IPS-18c (cell line): ENCODE results near the gene RBP3.
A peak's percentile ranks its signal among the peaks of the same experiment; 100 is the strongest.

Source experiments
- H3K4me3 ChIP-seq: 2 replicates; pipeline ENCODE4 v1.7.0; 2013; ENCODE audit warnings: low read depth, mild to moderate bottlenecking, low read length, moderate library complexity; ENCODE audit not compliant: insufficient read depth
- H3K9me3 ChIP-seq: one replicate; pipeline ENCODE4 v1.6.1; 2013; ENCODE audit warnings: mild to moderate bottlenecking, low read length, moderate library complexity; ENCODE audit not compliant: control insufficient read depth, insufficient read depth

The RBP3 gene

GRCh38 chr10:47348138-47348651 is at the start of gene RBP3:
Gene RBP3, plus strand, starts transcription at chr10:47348363. Its CDS starts 122 bp downstream, at chr10:47348485.
- Histone ChIP-seq H3K9me3 (no peaks in the 10 kb centered on the region), H3K4me3 (no peak within 1 kb of the TSS)

DNA sequence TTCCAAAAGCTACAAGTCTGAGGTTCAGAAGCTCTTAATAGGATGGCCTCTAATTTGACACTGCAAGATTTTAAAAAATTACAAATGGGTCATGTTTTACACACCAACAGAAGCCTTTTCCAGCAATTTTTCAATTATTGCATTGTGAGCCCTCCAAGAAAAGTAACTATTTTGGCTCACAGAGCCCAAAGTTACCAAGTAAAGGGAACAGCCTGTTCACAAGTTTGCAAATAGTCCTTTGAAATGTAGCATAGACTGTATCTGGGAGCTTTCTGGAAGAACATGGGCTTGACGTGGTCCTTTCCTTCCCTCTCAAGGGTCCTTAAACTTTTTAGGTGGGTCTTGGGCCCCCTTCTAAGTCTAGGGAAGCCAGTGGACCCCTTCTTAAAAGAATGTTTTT is 49.4 kb upstream of the RBP3 start:
- H3K4me3 ChIP-seq, result no peak overlapping the region
- no peaks in the 10 kb centered on the region for H3K9me3 ChIP-seq

- H3K9me3 ChIP-seq, result no peaks in the 10 kb centered on the region
- H3K4me3 ChIP-seq, result peak within 1 kb of the TSS; percentile 47
Observed at GRCh38 chr10:47299611-47300428, 48.3 kb upstream of the RBP3 start, which contains the start of gene GDF10. Gene GDF10, plus strand, starts transcription at chr10:47300197. Its CDS starts 455 bp downstream, at chr10:47300652.

GRCh38 chr10:47300429-47300931 is 47.7 kb upstream of the RBP3 start:
- Histone ChIP-seq H3K9me3 (no peaks in the 10 kb centered on the region), H3K4me3 (peak overlapping the region; percentile 47)

DNA sequence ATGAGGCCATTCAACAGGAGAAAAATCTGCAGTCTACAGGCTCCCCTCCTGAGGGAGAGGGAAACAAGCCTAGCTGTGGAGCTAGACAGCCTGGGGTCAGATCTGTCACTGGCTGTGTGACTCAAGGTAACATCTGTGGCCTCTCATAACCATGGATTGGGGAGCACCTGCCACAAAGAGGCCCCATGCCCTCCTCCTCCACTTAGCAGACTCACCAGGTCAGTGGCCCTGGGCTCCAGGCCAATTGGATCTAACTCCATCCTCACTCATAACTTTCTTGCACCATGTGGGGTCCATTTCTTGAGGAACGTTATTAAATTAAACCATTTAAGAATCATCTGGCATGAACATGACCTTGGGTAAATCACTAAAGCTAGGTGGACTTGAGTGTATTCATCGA is 46.3 kb upstream of the RBP3 start:
- Histone ChIP-seq H3K9me3 (no peaks in the 10 kb centered on the region), H3K4me3 (no peak overlapping the region)

DNA sequence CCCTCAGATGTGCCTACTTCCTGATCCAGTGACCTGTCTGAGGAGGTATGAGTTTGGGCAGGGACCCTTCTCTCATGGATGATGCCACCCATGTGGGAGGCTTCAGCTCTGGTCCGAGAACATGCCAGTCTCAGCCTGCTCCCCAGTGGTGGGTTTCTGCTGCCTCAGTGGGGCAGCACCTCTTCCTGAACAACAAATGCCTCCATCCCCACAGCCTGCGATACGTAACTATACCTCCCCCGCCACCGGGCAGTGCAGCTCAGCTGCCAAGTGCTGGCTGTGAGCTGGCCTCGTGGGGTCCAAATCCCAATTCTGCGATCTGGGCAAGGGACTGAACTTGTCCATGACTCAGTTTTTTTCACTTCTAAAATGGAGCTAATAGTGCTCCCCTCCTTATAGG is 45.1 kb upstream of the RBP3 start:
- H3K9me3 ChIP-seq, result no peaks in the 10 kb centered on the region
- no peak overlapping the region for H3K4me3 ChIP-seq

DNA sequence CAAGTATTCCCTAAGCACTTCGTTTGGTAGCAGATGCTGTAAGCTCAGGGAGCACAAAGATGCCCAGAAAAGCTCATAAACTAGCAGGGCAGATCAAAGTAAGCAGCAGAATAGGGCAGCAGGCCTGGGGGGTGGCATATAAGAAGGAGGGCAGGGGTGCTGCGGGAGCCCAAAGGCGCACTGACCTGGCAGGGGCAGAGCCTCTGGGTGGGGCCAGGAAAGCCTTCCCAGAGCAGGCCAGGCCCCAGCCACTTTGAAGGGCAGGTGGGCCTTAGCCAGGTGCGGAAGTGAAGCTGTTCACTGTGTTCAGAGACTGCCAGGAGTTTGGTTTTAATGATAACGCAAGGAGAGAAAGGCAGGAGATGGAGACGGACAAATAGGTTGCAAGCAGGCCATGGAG is 44.3 kb upstream of the RBP3 start:
- Histone ChIP-seq H3K4me3 (no peak overlapping the region), H3K9me3 (no peaks in the 10 kb centered on the region)

GRCh38 chr10:47305566-47305965 is 42.6 kb upstream of the RBP3 start:
- H3K9me3 ChIP-seq, result no peaks in the 10 kb centered on the region
- H3K4me3 ChIP-seq, result no peak overlapping the region

DNA sequence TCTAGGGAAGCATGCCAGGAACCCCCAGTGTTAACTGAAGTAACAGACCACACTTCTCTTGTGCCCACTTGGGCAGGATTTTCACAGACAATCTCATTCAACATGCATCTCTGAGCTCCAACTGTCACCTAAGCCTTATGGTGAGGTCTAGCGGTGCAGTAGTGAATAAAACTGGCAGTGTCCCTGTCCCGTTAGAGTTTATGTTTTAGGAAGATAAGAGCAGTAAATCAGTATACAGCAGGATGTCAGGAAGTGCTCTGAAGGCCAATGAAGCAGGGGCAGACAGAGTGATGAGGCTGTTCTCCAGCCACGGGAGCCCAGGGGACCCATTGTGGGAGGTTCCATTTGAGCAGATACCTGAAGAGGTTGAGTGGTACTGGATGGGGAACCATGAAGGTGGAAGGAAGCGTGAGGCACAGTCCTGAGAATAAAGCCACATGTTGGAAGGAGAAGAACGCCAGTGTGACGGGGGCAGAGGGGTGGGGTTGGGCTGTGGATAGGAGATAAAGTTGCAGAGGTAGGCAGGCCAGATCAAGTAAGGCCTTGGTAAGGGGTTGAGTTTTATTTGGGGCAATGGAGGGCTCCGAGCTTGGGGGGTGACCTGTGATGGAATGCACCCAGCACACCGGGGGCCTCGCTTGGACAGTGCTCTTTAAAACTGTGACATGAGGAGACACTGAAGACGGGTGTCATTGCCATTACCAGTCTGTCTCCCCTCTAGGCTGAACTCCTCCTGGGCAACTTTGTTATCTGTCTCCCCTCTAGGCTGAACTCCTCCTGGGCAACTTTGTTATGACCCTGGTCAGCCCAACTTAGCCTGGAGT is 41.6 kb upstream of the RBP3 start:
- Histone ChIP-seq H3K4me3 (no peak overlapping the region), H3K9me3 (no peaks in the 10 kb centered on the region)

DNA sequence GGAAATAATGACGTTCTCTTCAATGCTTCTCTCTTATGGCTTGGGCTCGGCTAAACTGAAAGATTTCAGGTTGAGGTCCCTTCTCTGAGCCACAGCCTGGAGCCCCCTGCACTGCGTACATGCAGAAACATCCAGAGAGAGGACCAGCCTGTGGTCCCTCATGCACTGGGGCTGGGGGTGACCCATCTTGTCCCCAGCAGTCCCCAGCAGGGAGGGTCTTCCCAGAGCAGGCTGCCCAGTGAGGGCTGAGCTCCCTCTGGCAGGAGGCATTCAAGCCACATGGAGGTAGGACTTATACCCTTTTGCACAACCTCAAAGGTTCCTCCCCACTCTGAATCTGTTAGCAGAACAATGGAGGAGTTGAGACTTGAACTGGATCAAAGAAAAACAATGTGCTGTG is 40.8 kb upstream of the RBP3 start:
- no peaks in the 10 kb centered on the region for H3K9me3 ChIP-seq
- no peak overlapping the region for H3K4me3 ChIP-seq

- Histone ChIP-seq H3K4me3 (no peak overlapping the region), H3K9me3 (no peaks in the 10 kb centered on the region)
Observed at GRCh38 chr10:47308775-47309174, 39.4 kb upstream of the RBP3 start.

GRCh38 chr10:47309408-47310089 is 38.6 kb upstream of the RBP3 start:
- no peak overlapping the region for H3K4me3 ChIP-seq

DNA sequence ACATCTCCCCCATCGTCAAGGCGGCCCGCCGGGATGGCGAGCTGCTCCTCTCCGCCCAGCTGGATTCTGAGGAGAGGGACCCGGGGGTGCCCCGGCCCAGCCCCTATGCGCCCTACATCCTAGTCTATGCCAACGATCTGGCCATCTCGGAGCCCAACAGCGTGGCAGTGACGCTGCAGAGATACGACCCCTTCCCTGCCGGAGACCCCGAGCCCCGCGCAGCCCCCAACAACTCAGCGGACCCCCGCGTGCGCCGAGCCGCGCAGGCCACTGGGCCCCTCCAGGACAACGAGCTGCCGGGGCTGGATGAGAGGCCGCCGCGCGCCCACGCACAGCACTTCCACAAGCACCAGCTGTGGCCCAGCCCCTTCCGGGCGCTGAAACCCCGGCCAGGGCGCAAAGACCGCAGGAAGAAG is 38.1 kb upstream of the RBP3 start:
- peaks cover 4% of the 10 kb centered on the region for H3K9me3 ChIP-seq
- H3K4me3 ChIP-seq, result no peak overlapping the region

More at GRCh38 chr10:47309408-47310089, 38.6 kb upstream of the RBP3 start:
- H3K9me3 ChIP-seq, result peaks cover 4% of the 10 kb centered on the region

DNA sequence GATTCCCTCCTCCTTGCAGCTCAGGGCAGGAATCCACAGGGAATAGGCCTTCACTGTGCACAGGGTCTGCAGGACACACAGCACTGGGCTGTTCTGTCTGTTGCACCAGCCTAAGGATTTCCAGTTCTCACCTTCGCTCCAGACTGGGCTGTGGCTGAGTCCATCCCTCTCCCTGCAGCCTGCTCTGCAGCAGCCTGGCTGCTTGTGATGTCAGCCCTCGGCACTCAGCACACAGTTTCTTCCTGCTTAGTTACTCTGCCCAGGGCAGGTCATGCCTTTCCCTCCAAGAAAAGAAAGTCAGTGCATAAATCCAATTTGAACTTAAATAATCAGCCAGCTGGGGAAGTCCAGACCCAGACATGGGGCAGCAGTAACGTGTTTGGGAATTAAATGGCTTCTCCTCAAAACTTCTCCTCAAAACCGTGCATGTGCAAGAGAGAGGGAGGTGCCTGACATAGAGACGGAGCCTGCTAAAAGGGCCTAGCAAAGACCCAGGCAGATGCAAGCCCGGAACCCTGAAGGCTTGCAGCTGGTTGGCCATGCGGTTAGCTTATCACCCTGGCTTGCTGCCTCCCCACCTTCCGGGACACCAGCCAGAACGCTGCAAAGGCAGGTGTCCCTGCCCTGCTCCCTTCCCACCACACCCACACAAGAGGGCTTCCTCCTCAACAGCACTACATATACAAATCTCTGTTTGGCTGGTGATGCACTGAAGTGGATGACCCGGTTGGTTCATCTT is 36.8 kb upstream of the RBP3 start:
- H3K9me3 ChIP-seq, result peaks cover 4% of the 10 kb centered on the region
- no peak overlapping the region for H3K4me3 ChIP-seq

- H3K4me3 ChIP-seq, result no peak overlapping the region
- peaks cover 4% of the 10 kb centered on the region for H3K9me3 ChIP-seq
Observed at GRCh38 chr10:47311932-47312662, 36.1 kb upstream of the RBP3 start.

DNA sequence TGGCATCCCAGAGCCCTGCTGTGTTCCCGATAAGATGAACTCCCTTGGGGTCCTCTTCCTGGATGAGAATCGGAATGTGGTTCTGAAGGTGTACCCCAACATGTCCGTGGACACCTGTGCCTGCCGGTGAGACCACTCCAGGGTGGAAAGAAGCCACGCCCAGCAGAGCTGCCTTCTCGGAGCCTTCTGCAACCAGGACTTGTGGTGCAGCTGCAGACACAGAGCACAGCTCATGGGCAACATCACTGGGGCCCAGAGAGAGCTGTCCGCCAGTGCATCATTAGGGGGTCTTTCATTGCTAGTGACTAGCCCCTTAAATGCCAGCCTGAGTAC is 35.5 kb upstream of the RBP3 start:
- H3K4me3 ChIP-seq, result no peak overlapping the region
- peaks cover 4% of the 10 kb centered on the region for H3K9me3 ChIP-seq
